HG03280 (cell line): Measurements from ENCODE around the gene CD2.

Experiments used
- ATAC-seq: cut with Tn5 transposase; IDR thresholded peaks from one replicate; pipeline ENCODE4 v1.9.1; 2021; ENCODE audit warnings: mild to moderate bottlenecking, moderate library complexity; ENCODE audit not compliant: unreplicated experiment

CD2 gene

GRCh38 chr1:116775116-116775752 lies 21.0 kb downstream of the CD2 start:
- ATAC-seq, result no peak

- ATAC-seq, result no peak
Observed at GRCh38 chr1:116777831-116778830, 23.9 kb downstream of the CD2 start.

GRCh38 chr1:116781034-116781433 lies 26.8 kb downstream of the CD2 start:
- ATAC-seq, result no peak

DNA sequence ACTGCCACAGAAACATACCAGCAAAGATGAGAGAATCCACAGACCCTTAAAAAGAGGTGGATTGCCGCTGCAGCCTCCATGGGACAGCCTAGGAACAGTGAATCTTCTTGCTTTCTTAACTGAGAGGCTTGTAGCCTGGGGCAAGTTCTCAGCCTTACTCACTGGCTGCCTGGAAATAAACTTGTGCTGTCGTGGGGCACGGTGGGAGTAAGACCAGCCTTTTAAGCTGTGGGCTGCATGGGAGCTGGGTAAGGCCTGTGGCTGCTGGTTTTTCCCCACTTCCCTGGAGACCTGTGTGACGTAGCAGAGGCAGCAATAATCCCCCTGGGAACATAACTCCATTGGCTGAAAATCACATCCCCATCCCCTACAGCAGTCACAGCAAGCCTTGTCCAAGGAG lies 30.8 kb downstream of the CD2 start:
- no peak for ATAC-seq

- no peak for ATAC-seq
Observed at GRCh38 chr1:116786049-116786448, 31.8 kb downstream of the CD2 start.

DNA sequence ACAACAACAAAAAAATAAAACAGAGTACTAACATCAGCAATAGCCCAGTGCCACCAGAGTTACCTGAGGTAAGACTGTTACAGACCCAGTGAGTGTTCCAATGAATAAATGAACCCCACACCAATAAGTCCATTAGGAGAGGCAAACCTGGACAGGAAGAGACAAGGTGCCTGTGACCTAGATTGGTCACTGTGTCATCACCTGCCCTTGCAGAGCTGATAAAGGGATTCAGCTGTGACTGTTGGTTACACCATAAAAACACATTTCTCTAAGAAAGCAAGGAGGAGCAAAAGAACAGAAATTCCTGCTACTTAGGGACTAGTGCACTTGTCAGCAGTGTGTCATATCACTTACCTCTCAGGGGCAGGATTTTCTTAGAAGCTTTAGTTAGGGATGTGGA lies 37.5 kb downstream of the CD2 start:
- no peak for ATAC-seq

DNA sequence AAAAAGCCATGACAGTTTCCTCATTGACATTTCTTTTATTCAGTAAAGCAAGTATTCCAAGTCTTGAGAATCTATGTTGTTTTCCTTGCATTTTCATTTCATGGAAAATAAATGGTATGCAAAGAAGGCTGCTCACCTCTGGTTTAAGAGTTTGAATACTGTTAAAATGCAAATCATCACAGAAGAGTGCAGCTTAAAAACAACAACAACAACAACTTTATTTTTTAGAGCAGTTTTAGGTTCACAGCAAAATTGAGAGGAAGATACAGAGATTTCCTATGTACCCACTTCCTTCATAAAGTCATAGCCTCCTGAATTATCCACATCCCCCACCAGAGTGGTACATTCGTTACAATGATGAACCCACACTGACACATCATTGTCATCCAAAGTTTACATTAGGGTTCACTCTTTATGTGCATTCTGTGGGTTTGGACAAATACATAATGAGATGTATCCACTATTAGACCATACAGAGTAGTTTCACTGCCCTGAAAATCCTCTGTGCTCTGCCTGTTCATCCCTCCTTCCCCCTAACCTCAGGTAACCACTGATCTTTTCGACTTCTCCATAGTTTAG lies 39.2 kb downstream of the CD2 start:
- ATAC-seq, result no peak

GRCh38 chr1:116794371-116794770 lies 40.1 kb downstream of the CD2 start:
- ATAC-seq, result no peak

GRCh38 chr1:116794804-116795481 lies 40.7 kb downstream of the CD2 start:
- ATAC-seq, result peak; percentile 79

DNA sequence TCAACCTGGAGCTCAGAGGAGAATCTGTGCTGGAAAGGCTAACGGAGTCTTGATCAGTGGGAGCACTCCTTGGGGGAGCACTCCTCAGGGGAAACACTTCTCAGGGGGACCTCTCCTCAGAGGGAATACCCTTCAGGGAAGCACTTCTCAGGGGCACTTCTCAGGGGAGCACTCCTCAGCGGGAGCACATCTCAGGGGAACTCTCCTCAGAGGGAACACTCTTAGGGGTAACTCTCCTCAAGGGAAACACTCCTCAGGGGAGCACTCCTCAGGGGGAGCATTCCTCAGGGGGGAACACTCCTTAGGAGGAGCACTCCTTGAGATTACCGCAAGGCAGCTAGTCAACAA lies 41.2 kb downstream of the CD2 start:
- ATAC-seq, result no peak

- ATAC-seq, result no peak
Observed at GRCh38 chr1:116804736-116805135, 50.5 kb downstream of the CD2 start.

DNA sequence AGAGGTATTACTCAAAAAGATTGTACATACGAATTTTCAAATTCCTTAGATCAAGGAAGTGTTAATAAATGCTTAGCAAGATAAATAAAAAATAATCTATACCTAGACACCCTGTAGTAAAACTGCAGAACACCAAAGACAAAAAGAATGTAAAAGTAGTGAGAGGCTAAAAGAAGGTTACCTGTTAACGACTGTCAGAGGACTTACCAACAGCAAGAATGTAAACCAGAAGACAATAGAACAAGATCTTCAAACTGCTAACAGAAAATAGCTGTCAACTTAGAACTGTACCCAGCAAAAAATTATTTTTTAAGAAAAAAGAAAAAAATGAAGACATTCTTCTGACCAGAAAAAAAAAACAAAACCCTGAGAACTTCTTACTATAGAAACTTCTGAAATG lies 51.2 kb downstream of the CD2 start:
- no peak for ATAC-seq

GRCh38 chr1:116806245-116806644 lies 52.0 kb downstream of the CD2 start:
- ATAC-seq, result no peak

DNA sequence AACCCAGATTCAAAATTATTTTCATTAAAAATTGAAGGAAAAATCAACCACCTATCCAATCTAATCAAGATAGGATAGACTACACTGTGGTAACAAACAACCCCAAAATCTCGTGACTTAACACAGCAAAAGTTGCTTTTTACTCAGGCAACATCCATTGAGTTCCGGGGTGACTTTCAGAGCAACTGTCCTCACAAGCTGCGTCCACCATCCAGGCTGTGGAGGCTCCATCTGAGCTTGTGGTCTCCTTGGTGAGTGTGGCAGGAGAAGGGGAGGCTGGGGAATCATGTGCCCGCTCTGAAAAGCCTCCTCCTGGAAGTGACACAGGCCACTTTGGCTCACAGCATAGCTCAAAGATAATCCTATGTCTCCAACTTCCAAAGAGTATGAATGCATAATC lies 52.4 kb downstream of the CD2 start:
- ATAC-seq, result no peak

GRCh38 chr1:116807394-116808199 lies 53.4 kb downstream of the CD2 start:
- ATAC-seq, result no peak

- no peak for ATAC-seq
Observed at GRCh38 chr1:116808200-116808847, 54.1 kb downstream of the CD2 start.

- ATAC-seq, result no peak
Observed at GRCh38 chr1:116808848-116809508, 54.7 kb downstream of the CD2 start.

DNA sequence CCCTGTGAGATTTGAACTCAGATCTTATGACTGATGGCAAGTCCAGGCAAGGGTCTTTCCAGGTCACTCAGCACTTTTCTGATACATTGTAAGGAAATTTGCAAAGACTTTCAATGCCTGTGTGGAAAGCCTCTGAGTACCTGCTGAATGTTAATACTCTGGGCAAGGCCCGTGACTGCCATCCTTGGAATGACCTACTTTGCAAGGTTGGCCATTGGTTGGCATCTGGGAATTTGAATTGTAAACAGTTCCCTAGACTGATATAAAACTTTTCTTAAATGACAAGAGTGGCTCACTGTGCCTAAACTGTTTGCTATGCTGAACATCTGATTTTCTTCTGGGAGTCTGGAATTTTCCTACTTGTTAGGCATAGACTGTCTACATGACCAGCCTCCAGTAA lies 57.1 kb downstream of the CD2 start:
- no peak for ATAC-seq

- no peak for ATAC-seq
Observed at GRCh38 chr1:116814926-116815723, 60.9 kb downstream of the CD2 start.
